Measurements from ENCODE around the gene POP4.

- TF ChIP-seq POLR2A (IDR thresholded peaks at IDR 0.05) = no peak
- no peak for TF ChIP-seq CTCF (IDR thresholded peaks at IDR 0.05 in 4 of 5, conservative IDR thresholded peaks at IDR 0.05 in 1 of 5)
Observed at GRCh38 chr19:29641597-29641996, 35.5 kb downstream of the POP4 start.
